ENCODE data around the gene ARHGAP33.
"Not testable (repeated sequence)": the region's sequence is repeated elsewhere in the genome, so short reads cannot be mapped to it uniquely, and the experiment has no call there.

The ARHGAP33 gene

DNA sequence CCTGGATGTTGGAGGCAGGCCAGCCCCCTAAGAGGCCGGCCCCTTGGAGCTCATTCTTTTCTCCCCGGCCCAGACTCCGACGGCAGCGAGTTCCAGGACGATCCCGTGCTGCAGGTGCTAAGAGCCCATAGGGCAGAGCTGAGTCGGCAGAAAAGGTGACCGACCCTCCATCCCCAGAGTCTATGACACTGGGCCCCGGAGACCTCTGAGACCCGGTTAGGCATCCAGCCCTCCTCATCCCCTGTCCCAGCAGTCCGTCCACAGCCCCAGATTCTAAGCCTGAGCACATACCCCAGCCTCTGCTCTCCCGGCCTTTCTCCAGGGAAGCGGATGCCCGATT, 7.3 kb upstream of the ARHGAP33 start:
- no peak overlapping the region for H3K4me3 ChIP-seq (ENCODE audit: low read depth, low read length)
- no peak for TF ChIP-seq CTCF (IDR thresholded peaks at IDR 0.05; ENCODE audit: low read depth, low read length)

GRCh38 chr19:35772362-35772761, 3.0 kb upstream of the ARHGAP33 start:
- H3K4me3 ChIP-seq (ENCODE audit: low read depth, low read length): not testable (repeated sequence)

DNA sequence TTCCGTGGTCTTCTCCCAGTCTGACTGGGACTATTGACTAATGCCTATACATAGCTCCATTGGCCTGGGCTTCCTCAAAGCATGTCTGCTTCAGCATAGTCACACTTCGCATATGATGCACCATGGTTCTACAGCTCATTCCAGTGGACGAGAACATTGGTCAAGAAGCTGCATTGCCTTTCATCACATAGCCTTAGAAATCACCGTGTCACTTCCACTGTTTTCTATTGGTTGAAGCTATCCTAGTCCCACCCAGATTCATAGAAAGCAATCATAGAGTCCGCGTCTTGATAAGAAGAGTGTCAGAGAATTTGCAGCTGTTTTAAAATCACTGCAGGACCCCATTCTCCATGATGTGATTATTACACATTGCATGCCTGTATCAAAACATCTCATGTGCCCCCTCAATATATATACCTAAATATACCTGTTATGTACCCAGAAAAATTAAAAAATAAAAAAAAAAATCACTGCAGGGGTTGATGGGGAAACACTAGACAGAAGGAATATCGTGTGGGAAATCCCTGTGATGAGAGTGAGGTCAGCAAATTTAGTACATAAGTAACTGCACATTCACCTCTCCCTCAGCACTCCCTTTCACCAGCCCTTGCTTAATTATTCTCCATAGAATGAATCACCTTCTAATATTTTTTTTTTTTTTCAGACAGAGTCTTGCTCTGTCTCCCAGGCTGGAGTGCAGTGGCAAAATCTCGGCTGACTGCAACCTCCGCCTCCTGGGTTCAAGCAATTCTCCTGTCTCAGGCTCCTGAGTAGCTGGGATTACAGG, 2.2 kb upstream of the ARHGAP33 start:
- no peak overlapping the region for H3K4me3 ChIP-seq (ENCODE audit: low read depth, low read length)

GRCh38 chr19:35774274-35775045, 904 bp upstream of the ARHGAP33 start:
- peak overlapping the region; percentile 39 for H3K4me3 ChIP-seq (ENCODE audit: low read depth, low read length)
- TF ChIP-seq CTCF (IDR thresholded peaks at IDR 0.05; ENCODE audit: low read depth, low read length): no peak

More for the DNA sequence above, 2.2 kb upstream of the ARHGAP33 start:
- no peak for TF ChIP-seq CTCF (IDR thresholded peaks at IDR 0.05; ENCODE audit: low read depth, low read length)

- peak overlapping the region; percentile 39 for H3K4me3 ChIP-seq (ENCODE audit: low read depth, low read length)
- TF ChIP-seq CTCF (IDR thresholded peaks at IDR 0.05; ENCODE audit: low read depth, low read length): no peak
These were observed 392 bp upstream of the ARHGAP33 start for GRCh38 chr19:35775046-35775297.

GRCh38 chr19:35776102-35776788, 881 bp downstream of the ARHGAP33 start:
- peak overlapping the region; percentile 71 for H3K4me3 ChIP-seq (ENCODE audit: low read depth, low read length)

More at GRCh38 chr19:35776102-35776788, 881 bp downstream of the ARHGAP33 start:
- no peak for TF ChIP-seq CTCF (IDR thresholded peaks at IDR 0.05; ENCODE audit: low read depth, low read length)

Data from WI38 (cell line).